Upper lobe of right lung (tissue), 1 donor: Measurements from ENCODE around the gene CROCC. TPM values are rescaled to one million over a fixed set of nuclear protein-coding genes. Genes with fewer than 3 reads are reported as not detected.

ENCODE experiments used
- ATAC-seq: fragments of 200-7000 bp; cut with Tn5 transposase; one replicate; pipeline ENCODE4 v1.9.1; 2020; ENCODE audit warnings: mild to moderate bottlenecking, moderate library complexity
- DNase-seq: peaks from one replicate; pipeline ENCODE4 v3.0.0-alpha.2; 2020
- H3K27ac ChIP-seq: fragments of 200-600 bp; one replicate; pipeline ENCODE4 v1.8.0; 2022
- H3K27me3 ChIP-seq: fragments of 200-600 bp; one replicate; pipeline ENCODE4 v1.8.0; 2022; ENCODE audit warnings: mild to moderate bottlenecking
- H3K36me3 ChIP-seq: fragments of 200-600 bp; one replicate; pipeline ENCODE4 v1.8.0; 2022
- H3K4me1 ChIP-seq: fragments of 200-600 bp; one replicate; pipeline ENCODE4 v1.8.0; 2022
- H3K4me3 ChIP-seq: fragments of 200-600 bp; one replicate; pipeline ENCODE4 v1.8.0; 2022; ENCODE audit warnings: mild to moderate bottlenecking
- H3K9me3 ChIP-seq: fragments of 200-600 bp; one replicate; pipeline ENCODE4 v1.8.0; 2022
- CTCF ChIP-seq: fragments of 200-600 bp; IDR thresholded peaks from one replicate; pipeline ENCODE4 v1.8.0; 2022; ENCODE audit warnings: antibody characterized with exemption
- intact Hi-C: fragments of 100-400 bp; cut with DNase I; formaldehyde crosslinking; loops from one replicate; pipeline ENCODE4 v1.11.0; 2022
- total RNA-seq: library from RNA; stranded (reverse); fragmentation: NEBNext Ultra II Directional; extraction: Animal tissue kit (Norgen Biotek cat#: 25700); gene quantifications from one replicate; pipeline ENCODE4 v1.2.1, GENCODE V29; 2021
- donor health status: DM: no; HTN: yes; CAD: no; lungs with severe emphysema.

The CROCC gene
- total RNA-seq, 1 donor from 2014 or later = 20.9 TPM

- DNase-seq (no peak), ATAC-seq (no peak)
- Histone ChIP-seq H3K27ac (no peak overlapping the region), H3K4me3 (no peak overlapping the region), H3K9me3 (no peaks in the 10 kb centered on the region), H3K36me3 (no peaks in the 10 kb centered on the region), H3K27me3 (no peaks in the 10 kb centered on the region), H3K4me1 (no peaks in the 10 kb centered on the region)
- intact Hi-C loops = loop anchor here (10.0 kb wide), 1 partner anchor 90 kb away; no protein-coding TSS in a partner anchor
- TF ChIP-seq CTCF = no peak
Observed at GRCh38 chr1:16954579-16954978, 32.8 kb downstream of the CROCC start.

- TF ChIP-seq CTCF = no peak
- H3K36me3 ChIP-seq = no peaks in the 10 kb centered on the region
- H3K4me1 ChIP-seq = peaks cover 2% of the 10 kb centered on the region
- DNase-seq (no peak), ATAC-seq (no peak)
- H3K27ac ChIP-seq = no peak overlapping the region
- no peaks in the 10 kb centered on the region for H3K9me3 ChIP-seq
- no peaks in the 10 kb centered on the region for H3K27me3 ChIP-seq
- intact Hi-C loops = loop anchor here (10.0 kb wide), 1 partner anchor 90 kb away; no protein-coding TSS in a partner anchor
- no peak overlapping the region for H3K4me3 ChIP-seq
Observed at GRCh38 chr1:16955186-16955585, 33.5 kb downstream of the CROCC start.

DNA sequence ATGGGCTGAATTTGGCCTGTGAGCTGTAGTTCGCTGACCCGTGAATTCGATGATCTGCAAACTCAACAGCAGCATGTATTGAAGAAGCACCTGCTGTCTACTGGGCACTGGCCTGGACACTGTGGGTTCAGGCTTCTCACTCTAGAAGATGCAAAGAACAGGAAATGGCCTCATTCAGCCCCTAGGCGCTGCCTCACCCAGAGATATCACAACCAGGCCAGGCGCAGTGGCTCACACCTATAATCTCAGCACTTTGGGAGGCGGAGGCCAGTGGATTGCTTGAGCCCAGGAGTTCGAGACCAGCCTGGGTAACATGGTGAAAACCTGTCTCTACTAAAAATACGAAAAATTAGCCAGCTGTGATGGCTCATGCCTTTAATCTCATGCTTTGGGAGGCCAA, 35.0 kb downstream of the CROCC start:
- H3K4me1 ChIP-seq = peaks cover 7% of the 10 kb centered on the region
- H3K36me3 ChIP-seq = no peaks in the 10 kb centered on the region
- no peak for DNase-seq
- no peak for ATAC-seq
- no peak for TF ChIP-seq CTCF
- H3K27me3 ChIP-seq = no peaks in the 10 kb centered on the region
- no peak overlapping the region for H3K27ac ChIP-seq
- intact Hi-C loops = loop anchor here (10.0 kb wide), 1 partner anchor 88 kb away; no protein-coding TSS in a partner anchor
- no peak overlapping the region for H3K4me3 ChIP-seq
- H3K9me3 ChIP-seq = no peaks in the 10 kb centered on the region

GRCh38 chr1:16957731-16958130, 36.0 kb downstream of the CROCC start:
- Histone ChIP-seq H3K4me3 (no peak overlapping the region), H3K36me3 (no peaks in the 10 kb centered on the region), H3K4me1 (peaks cover 7% of the 10 kb centered on the region), H3K27ac (no peak overlapping the region), H3K27me3 (no peaks in the 10 kb centered on the region), H3K9me3 (no peaks in the 10 kb centered on the region)
- intact Hi-C loops = loop anchor here (10.0 kb wide), 1 partner anchor 87 kb away; no protein-coding TSS in a partner anchor
- no peak for ATAC-seq
- TF ChIP-seq CTCF = no peak
- DNase-seq = no peak

DNA sequence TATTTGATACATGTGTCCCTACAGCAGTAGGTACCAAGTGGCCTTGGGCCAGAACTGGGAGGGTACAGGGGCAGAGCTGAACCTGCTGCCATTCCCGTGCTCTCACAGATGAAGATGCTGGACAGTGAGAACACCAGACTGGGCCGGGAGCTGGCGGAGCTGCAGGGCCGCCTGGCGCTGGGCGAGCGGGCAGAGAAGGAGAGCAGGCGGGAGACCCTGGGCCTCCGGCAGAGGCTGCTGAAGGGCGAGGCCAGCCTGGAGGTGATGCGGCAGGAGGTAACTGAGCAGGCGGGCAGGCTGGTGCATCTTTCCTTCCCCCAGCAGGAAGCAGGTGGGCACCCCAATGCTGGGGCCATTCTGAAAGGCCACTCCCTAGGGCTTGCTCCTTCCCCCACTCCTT, 36.7 kb downstream of the CROCC start:
- no peaks in the 10 kb centered on the region for H3K27me3 ChIP-seq
- no peak overlapping the region for H3K27ac ChIP-seq
- no peak for ATAC-seq
- TF ChIP-seq CTCF = no peak
- H3K9me3 ChIP-seq = no peaks in the 10 kb centered on the region
- H3K4me3 ChIP-seq = no peak overlapping the region
- no peaks in the 10 kb centered on the region for H3K36me3 ChIP-seq
- no peak for DNase-seq
- intact Hi-C loops = loop anchor here (10.0 kb wide), 1 partner anchor 86 kb away; no protein-coding TSS in a partner anchor
- peaks cover 7% of the 10 kb centered on the region for H3K4me1 ChIP-seq
